HepG2 (cell line): ENCODE measurements around the gene SREK1. TPM values are rescaled to one million over a fixed set of nuclear protein-coding genes. Genes with fewer than 3 reads are reported as not detected.

ENCODE experiments used
- ADNP ChIP-seq: sonication (generic); formaldehyde crosslinking; IDR thresholded peaks from 2 replicates; pipeline ENCODE4 v1.4.0; 2020; ENCODE audit warnings: missing genetic modification reagents
- ETV5 ChIP-seq: IDR thresholded peaks from 2 replicates; pipeline ENCODE4 v1.6.1; 2018; ENCODE audit warnings: missing biosample characterization, missing genetic modification reagents, inconsistent platforms, borderline replicate concordance
- MEIS1 ChIP-seq: sonication (generic); formaldehyde crosslinking; IDR thresholded peaks from 2 replicates; pipeline ENCODE4 v1.9.0; 2021; ENCODE audit warnings: mild to moderate bottlenecking, missing genetic modification reagents, moderate library complexity, borderline replicate concordance
- MIER2 ChIP-seq: IDR thresholded peaks from 2 replicates; pipeline ENCODE4 v1.6.1; 2016; ENCODE audit warnings: missing biosample characterization, missing genetic modification reagents
- RBFOX2 ChIP-seq: fragments of 200-400 bp; formaldehyde crosslinking; IDR thresholded peaks from 2 replicates; pipeline ENCODE4 v1.6.1; 2017; ENCODE audit warnings: low read depth, mild to moderate bottlenecking, low read length
- SIN3A ChIP-seq: IDR thresholded peaks from 2 replicates; pipeline ENCODE4 v1.6.1; 2011; ENCODE audit warnings: low read depth, mild to moderate bottlenecking, control low read depth, low read length, borderline replicate concordance
- SP4 ChIP-seq: sonication (generic); formaldehyde crosslinking; IDR thresholded peaks from 2 replicates; pipeline ENCODE4 v1.8.1; 2023; ENCODE audit warnings: mild to moderate bottlenecking, missing genetic modification reagents
- SRSF4 ChIP-seq: fragments of 200-400 bp; formaldehyde crosslinking; IDR thresholded peaks from one replicate; pipeline ENCODE4 v1.6.1; 2018; ENCODE audit warnings: mild to moderate bottlenecking, low read depth, low read length, moderate library complexity; ENCODE audit not compliant: poor library complexity, severe bottlenecking
- ZFP36L2 ChIP-seq: sonication (generic); formaldehyde crosslinking; IDR thresholded peaks from 2 replicates; pipeline ENCODE4 v1.4.0; 2020; ENCODE audit warnings: missing genetic modification reagents
- ZFYVE20 ChIP-seq: sonication (generic); formaldehyde crosslinking; IDR thresholded peaks from 2 replicates; pipeline ENCODE4 v1.8.0; 2023; ENCODE audit warnings: low read depth, mild to moderate bottlenecking, moderate library complexity, missing genetic modification reagents, borderline replicate concordance
- ZNF33A ChIP-seq: sonication (generic); formaldehyde crosslinking; IDR thresholded peaks from 2 replicates; pipeline ENCODE4 v1.5.1; 2020; ENCODE audit warnings: missing genetic modification reagents, mild to moderate bottlenecking, moderate library complexity, borderline replicate concordance
- ZNF724P ChIP-seq: sonication (generic); formaldehyde crosslinking; IDR thresholded peaks from 2 replicates; pipeline ENCODE4 v1.8.0; 2022; ENCODE audit warnings: missing genetic modification reagents, borderline replicate concordance
- ZZZ3 ChIP-seq: sonication (generic); formaldehyde crosslinking; IDR thresholded peaks from 2 replicates; pipeline ENCODE4 v1.4.0; 2020; ENCODE audit warnings: missing genetic modification reagents, mild to moderate bottlenecking, borderline replicate concordance
- polyA plus RNA-seq, 8 experiments: library from polyadenylated mRNA; depleted of rRNA in 3 of 8; stranded (reverse) in 7 of 8; unstranded in 1 of 8; fragments of >200 nt; fragmentation: Illumina TruSeq in 4 of 8; extraction: Trizol in 4 of 8; gene quantifications; 2 replicates each; pipeline versions ENCODE4 v1.2.1 to v1.2.3, GENCODE V29; 2011 to 2016; ENCODE audit warnings: low read depth in 4 of 8, missing spikeins in 1 of 8, mixed read lengths in 1 of 8; ENCODE audit not compliant: insufficient read depth in 1 of 8
- total RNA-seq, 5 experiments: library from RNA; depleted of rRNA; stranded (reverse); fragments of >200 nt; fragmentation: Illumina TruSeq; extraction: Trizol; gene quantifications; 2 replicates each; pipeline ENCODE4 v1.2.3, GENCODE V29; 2016; ENCODE audit warnings: low read depth in 1 of 5
- TF ChIP-seq, protein P1 (sequence below): sonication (generic); formaldehyde crosslinking; IDR thresholded peaks from 2 replicates; pipeline ENCODE4 v1.9.0; 2021; ENCODE audit warnings: mild to moderate bottlenecking, missing genetic modification reagents
- TF ChIP-seq, protein P2 (sequence below): sonication (generic); formaldehyde crosslinking; IDR thresholded peaks from 2 replicates; pipeline ENCODE4 v1.4.0; 2020; ENCODE audit warnings: low read depth, missing genetic modification reagents
- TF ChIP-seq, protein P3 (sequence below): sonication (generic); formaldehyde crosslinking; IDR thresholded peaks from 2 replicates; pipeline ENCODE4 v1.9.0; 2021; ENCODE audit warnings: missing genetic modification reagents, mild to moderate bottlenecking, borderline replicate concordance

Gene SREK1
- total and polyA plus RNA-seq, 2 of the 13 experiments (the other 11 are each of a cell fraction or from before 2014, with no cell fraction given): 60.6 to 90.9 TPM

DNA sequence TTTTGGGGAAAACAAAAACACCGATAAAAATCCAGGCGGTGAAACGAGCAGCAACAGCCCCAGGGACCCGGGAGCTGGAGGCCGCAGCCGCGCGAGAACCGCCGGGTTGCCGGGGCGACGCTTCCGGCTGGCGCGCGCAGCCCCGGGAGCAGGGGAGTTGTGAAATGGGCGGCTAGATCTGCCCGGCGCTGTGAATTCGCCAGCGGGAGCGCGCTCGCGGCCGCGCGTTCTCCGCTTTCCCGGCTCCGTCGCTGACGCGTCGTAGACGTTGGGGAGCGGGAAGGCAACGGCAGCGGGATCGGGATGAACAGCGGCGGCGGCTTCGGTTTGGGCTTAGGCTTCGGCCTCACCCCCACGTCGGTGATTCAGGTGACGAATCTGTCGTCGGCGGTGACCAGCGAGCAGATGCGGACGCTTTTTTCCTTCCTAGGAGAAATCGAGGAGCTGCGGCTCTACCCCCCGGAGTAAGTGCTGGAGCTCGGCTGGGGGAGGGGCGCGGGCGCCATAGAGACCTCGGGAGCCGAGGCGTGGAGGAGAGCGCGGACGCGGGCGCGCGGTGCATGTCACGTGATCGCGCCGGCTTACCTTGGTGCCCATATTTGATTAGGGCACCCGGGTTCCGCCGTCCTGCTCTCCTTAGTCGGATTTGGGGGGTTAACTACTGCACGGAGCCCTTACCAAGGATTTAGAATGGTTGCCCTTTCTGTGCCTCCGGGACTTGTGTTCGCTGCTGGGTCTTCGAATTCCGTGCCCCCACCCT is at the start of gene SREK1 (continued):
- TF ChIP-seq, protein P1, sequence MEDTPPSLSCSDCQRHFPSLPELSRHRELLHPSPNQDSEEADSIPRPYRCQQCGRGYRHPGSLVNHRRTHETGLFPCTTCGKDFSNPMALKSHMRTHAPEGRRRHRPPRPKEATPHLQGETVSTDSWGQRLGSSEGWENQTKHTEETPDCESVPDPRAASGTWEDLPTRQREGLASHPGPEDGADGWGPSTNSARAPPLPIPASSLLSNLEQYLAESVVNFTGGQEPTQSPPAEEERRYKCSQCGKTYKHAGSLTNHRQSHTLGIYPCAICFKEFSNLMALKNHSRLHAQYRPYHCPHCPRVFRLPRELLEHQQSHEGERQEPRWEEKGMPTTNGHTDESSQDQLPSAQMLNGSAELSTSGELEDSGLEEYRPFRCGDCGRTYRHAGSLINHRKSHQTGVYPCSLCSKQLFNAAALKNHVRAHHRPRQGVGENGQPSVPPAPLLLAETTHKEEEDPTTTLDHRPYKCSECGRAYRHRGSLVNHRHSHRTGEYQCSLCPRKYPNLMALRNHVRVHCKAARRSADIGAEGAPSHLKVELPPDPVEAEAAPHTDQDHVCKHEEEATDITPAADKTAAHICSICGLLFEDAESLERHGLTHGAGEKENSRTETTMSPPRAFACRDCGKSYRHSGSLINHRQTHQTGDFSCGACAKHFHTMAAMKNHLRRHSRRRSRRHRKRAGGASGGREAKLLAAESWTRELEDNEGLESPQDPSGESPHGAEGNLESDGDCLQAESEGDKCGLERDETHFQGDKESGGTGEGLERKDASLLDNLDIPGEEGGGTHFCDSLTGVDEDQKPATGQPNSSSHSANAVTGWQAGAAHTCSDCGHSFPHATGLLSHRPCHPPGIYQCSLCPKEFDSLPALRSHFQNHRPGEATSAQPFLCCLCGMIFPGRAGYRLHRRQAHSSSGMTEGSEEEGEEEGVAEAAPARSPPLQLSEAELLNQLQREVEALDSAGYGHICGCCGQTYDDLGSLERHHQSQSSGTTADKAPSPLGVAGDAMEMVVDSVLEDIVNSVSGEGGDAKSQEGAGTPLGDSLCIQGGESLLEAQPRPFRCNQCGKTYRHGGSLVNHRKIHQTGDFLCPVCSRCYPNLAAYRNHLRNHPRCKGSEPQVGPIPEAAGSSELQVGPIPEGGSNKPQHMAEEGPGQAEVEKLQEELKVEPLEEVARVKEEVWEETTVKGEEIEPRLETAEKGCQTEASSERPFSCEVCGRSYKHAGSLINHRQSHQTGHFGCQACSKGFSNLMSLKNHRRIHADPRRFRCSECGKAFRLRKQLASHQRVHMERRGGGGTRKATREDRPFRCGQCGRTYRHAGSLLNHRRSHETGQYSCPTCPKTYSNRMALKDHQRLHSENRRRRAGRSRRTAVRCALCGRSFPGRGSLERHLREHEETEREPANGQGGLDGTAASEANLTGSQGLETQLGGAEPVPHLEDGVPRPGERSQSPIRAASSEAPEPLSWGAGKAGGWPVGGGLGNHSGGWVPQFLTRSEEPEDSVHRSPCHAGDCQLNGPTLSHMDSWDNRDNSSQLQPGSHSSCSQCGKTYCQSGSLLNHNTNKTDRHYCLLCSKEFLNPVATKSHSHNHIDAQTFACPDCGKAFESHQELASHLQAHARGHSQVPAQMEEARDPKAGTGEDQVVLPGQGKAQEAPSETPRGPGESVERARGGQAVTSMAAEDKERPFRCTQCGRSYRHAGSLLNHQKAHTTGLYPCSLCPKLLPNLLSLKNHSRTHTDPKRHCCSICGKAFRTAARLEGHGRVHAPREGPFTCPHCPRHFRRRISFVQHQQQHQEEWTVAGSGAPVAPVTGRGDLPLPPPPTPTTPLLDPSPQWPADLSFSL (CRISPR knock-in tag): no peak
- TF ChIP-seq MEIS1 (CRISPR knock-in tag) (no peak; the same call in 1 of the 2 replicates), SP4 (peak; percentile 74), SRSF4 (no peak), ZZZ3 (CRISPR knock-in tag) (no peak), ZFP36L2 (CRISPR knock-in tag) (no peak), RBFOX2 (peak; percentile 99), ZNF724P (0 out of 2 replicates have a peak, but pooled peaks have one; percentile 26), SIN3A (peak; percentile 85; the same call in 1 of the 2 replicates), ZNF33A (CRISPR knock-in tag) (0 out of 2 replicates have a peak, but pooled peaks have one; percentile 24), ADNP (CRISPR knock-in tag) (no peak), ZFYVE20 (CRISPR knock-in tag) (no peak), ETV5 (CRISPR knock-in tag) (peak; percentile 92), MIER2 (no peak)
- TF ChIP-seq, protein P2, sequence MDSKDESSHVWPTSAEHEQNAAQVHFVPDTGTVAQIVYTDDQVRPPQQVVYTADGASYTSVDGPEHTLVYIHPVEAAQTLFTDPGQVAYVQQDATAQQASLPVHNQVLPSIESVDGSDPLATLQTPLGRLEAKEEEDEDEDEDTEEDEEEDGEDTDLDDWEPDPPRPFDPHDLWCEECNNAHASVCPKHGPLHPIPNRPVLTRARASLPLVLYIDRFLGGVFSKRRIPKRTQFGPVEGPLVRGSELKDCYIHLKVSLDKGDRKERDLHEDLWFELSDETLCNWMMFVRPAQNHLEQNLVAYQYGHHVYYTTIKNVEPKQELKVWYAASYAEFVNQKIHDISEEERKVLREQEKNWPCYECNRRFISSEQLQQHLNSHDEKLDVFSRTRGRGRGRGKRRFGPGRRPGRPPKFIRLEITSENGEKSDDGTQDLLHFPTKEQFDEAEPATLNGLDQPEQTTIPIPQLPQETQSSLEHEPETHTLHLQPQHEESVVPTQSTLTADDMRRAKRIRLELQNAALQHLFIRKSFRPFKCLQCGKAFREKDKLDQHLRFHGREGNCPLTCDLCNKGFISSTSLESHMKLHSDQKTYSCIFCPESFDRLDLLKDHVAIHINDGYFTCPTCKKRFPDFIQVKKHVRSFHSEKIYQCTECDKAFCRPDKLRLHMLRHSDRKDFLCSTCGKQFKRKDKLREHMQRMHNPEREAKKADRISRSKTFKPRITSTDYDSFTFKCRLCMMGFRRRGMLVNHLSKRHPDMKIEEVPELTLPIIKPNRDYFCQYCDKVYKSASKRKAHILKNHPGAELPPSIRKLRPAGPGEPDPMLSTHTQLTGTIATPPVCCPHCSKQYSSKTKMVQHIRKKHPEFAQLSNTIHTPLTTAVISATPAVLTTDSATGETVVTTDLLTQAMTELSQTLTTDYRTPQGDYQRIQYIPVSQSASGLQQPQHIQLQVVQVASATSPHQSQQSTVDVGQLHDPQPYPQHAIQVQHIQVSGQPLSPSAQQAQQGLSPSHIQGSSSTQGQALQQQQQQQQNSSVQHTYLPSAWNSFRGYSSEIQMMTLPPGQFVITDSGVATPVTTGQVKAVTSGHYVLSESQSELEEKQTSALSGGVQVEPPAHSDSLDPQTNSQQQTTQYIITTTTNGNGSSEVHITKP: peak; percentile 65
- TF ChIP-seq, protein P3, sequence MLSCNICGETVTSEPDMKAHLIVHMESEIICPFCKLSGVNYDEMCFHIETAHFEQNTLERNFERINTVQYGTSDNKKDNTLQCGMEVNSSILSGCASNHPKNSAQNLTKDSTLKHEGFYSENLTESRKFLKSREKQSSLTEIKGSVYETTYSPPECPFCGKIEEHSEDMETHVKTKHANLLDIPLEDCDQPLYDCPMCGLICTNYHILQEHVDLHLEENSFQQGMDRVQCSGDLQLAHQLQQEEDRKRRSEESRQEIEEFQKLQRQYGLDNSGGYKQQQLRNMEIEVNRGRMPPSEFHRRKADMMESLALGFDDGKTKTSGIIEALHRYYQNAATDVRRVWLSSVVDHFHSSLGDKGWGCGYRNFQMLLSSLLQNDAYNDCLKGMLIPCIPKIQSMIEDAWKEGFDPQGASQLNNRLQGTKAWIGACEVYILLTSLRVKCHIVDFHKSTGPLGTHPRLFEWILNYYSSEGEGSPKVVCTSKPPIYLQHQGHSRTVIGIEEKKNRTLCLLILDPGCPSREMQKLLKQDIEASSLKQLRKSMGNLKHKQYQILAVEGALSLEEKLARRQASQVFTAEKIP (CRISPR knock-in tag): no peak
